OCI-LY3 (cell line): ENCODE measurements around the gene SLC22A15.

Experiments
- H2AFZ ChIP-seq: fragments of 200-600, 300-600 bp; shearing (Covaris generic); 2 replicates; pipeline ENCODE4 v1.6.0; 2014; ENCODE audit warnings: antibody characterized with exemption, low read depth, low read length
- H3K27ac ChIP-seq: fragments of 200-600, 300-600 bp; sonication (generic); 2 replicates; pipeline ENCODE4 v1.5.1; 2014; ENCODE audit warnings: mild to moderate bottlenecking, low read length, moderate library complexity, mixed read lengths
- H3K27me3 ChIP-seq: fragments of 200-600, 300-600 bp; sonication (generic); 2 replicates; pipeline ENCODE4 v1.6.1; 2014; ENCODE audit warnings: low read depth, low read length, mixed read lengths
- H3K36me3 ChIP-seq: fragments of 200-600, 300-600 bp; sonication (generic); replicated peaks from 2 replicates; pipeline ENCODE3; 2014; ENCODE audit warnings: low read depth, low read length, mixed read lengths
- H3K4me1 ChIP-seq: fragments of 300-600, 200-600 bp; sonication (generic); 2 replicates; pipeline ENCODE4 v1.6.1; 2014; ENCODE audit warnings: low read length, mixed read lengths
- H3K4me2 ChIP-seq: fragments of 200-600, 300-600 bp; sonication (generic); 2 replicates; pipeline ENCODE4 v1.6.1; 2014; ENCODE audit warnings: low read length, mixed read lengths
- H3K4me3 ChIP-seq: fragments of 300-600, 200-600 bp; sonication (generic); 2 replicates; pipeline ENCODE4 v1.5.1; 2014; ENCODE audit warnings: antibody characterized with exemption, mild to moderate bottlenecking, low read length, moderate library complexity
- H3K79me2 ChIP-seq: fragments of 300-600, 200-600 bp; shearing (Covaris generic); 2 replicates; pipeline ENCODE4 v1.6.1; 2014; ENCODE audit warnings: mild to moderate bottlenecking, low read length, mixed read lengths
- H3K9ac ChIP-seq: fragments of 300-600, 200-600 bp; shearing (Covaris generic); 2 replicates; pipeline ENCODE4 v1.6.0; 2014; ENCODE audit warnings: mild to moderate bottlenecking, low read length, moderate library complexity
- H3K9me3 ChIP-seq: fragments of 200-600, 300-600 bp; shearing (Covaris generic); 2 replicates; pipeline ENCODE4 v1.6.1; 2014; ENCODE audit warnings: low read length, mixed read lengths; ENCODE audit not compliant: insufficient read depth
- H4K20me1 ChIP-seq: fragments of 200-600, 300-600 bp; sonication (generic); 2 replicates; pipeline ENCODE4 v1.6.1; 2016; ENCODE audit warnings: low read length, mixed read lengths; ENCODE audit not compliant: insufficient read depth
- EZH2phosphoT487 ChIP-seq: fragments of 200-600 bp; shearing (Covaris generic); IDR thresholded peaks from 2 replicates; pipeline ENCODE4 v1.6.1; 2018; ENCODE audit warnings: antibody characterized with exemption, mixed run types, low read depth
- TF ChIP-seq, protein P1 (sequence below): fragments of 200-600, 300-600 bp; sonication (generic); IDR thresholded peaks from 2 replicates; pipeline ENCODE4 v1.5.1; 2014; ENCODE audit warnings: antibody characterized with exemption, low read length, low read depth

Gene SLC22A15

DNA sequence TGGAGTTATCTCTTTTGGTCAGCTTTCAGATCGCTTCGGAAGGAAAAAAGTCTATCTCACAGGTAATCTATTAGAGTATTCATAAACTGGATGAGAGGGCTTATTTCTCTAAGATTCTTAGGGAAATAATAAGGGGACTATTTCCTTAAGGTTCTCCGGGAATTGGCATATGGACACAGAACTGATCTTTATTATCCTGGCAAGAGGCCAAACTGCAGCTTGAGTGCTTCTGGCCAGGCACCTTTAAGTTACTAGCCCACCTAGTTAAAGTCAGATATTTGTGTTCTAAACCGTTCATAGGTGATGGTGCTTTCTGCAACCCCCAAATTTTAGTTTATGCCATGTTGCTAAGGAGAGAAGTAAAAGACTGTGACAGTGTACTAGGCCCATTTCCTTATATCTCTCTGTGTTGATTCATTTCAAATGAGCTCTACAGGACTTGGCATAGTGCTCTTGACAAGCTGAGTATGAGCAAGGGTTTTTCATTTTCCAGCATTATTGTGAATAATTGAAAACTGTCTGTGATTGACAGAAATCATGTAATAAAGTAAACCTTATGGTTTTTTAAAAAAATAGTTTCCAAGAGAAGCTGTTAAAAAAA is 43.4 kb downstream of the SLC22A15 start:
- peaks cover 4% of the 10 kb centered on the region for H3K4me1 ChIP-seq
- H2AFZ ChIP-seq, result no peak overlapping the region
- H3K27me3 ChIP-seq, result no peaks in the 10 kb centered on the region
- no peaks in the 10 kb centered on the region for H4K20me1 ChIP-seq
- TF ChIP-seq EZH2phosphoT487, result no peak
- TF ChIP-seq, protein P1, sequence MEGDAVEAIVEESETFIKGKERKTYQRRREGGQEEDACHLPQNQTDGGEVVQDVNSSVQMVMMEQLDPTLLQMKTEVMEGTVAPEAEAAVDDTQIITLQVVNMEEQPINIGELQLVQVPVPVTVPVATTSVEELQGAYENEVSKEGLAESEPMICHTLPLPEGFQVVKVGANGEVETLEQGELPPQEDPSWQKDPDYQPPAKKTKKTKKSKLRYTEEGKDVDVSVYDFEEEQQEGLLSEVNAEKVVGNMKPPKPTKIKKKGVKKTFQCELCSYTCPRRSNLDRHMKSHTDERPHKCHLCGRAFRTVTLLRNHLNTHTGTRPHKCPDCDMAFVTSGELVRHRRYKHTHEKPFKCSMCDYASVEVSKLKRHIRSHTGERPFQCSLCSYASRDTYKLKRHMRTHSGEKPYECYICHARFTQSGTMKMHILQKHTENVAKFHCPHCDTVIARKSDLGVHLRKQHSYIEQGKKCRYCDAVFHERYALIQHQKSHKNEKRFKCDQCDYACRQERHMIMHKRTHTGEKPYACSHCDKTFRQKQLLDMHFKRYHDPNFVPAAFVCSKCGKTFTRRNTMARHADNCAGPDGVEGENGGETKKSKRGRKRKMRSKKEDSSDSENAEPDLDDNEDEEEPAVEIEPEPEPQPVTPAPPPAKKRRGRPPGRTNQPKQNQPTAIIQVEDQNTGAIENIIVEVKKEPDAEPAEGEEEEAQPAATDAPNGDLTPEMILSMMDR, result no peak
- no peaks in the 10 kb centered on the region for H3K36me3 ChIP-seq
- H3K79me2 ChIP-seq, result no peaks in the 10 kb centered on the region
- H3K4me2 ChIP-seq, result no peak overlapping the region
- no peaks in the 10 kb centered on the region for H3K9me3 ChIP-seq
- no peak overlapping the region for H3K9ac ChIP-seq
- no peak overlapping the region for H3K27ac ChIP-seq
- H3K4me3 ChIP-seq, result no peak overlapping the region

DNA sequence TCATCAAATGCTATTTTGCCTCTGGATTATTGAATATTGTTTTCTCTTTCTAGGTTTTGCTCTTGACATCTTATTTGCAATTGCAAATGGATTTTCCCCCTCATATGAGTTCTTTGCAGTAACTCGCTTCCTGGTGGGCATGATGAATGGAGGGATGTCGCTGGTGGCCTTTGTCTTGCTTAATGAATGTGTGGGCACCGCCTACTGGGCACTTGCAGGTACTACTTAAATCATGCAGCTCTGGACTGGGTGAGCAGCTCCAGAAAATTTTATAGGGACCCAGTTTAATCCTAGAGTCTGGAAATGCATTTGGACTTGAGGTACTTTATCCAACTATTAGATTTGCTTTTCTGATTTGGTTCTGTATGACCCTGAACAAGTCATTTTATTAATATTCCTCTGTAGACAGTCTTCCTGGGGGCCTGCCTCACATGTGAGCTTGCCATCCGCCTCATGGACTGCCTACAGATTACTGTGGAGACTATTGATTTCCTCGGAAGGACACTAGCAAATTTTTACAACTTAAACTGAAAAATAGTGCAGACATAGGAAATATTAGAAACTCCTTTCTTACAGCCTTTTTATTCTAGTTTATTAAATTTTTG is 44.5 kb downstream of the SLC22A15 start:
- H3K79me2 ChIP-seq, result no peaks in the 10 kb centered on the region
- no peak overlapping the region for H2AFZ ChIP-seq
- no peak for TF ChIP-seq EZH2phosphoT487
- TF ChIP-seq, protein P1, result peak; percentile 64
- no peaks in the 10 kb centered on the region for H3K9me3 ChIP-seq
- no peaks in the 10 kb centered on the region for H3K27me3 ChIP-seq
- no peaks in the 10 kb centered on the region for H4K20me1 ChIP-seq
- H3K4me2 ChIP-seq, result no peak overlapping the region
- H3K36me3 ChIP-seq, result no peaks in the 10 kb centered on the region
- H3K4me3 ChIP-seq, result no peak overlapping the region
- H3K27ac ChIP-seq, result no peak overlapping the region
- H3K4me1 ChIP-seq, result peaks cover 4% of the 10 kb centered on the region
- H3K9ac ChIP-seq, result no peak overlapping the region

DNA sequence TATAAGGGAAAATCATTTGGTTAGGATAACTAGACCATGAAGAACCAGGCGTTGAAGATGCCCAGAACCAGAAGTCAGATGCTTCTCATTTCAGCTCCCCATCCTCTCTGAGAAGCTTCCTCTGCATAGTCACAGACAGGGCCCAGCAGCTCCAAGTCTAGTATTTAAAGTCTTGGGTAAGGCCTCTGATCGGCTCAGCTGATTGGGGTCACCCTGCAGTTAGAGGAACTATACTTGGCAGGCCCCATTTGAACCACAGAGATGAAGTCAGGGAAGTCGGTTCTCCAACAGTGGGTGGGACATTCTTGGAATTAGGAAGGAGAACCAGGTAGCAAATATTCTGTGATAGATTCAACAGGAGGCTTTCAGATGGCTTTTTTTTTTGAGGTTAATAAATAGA is 48.3 kb downstream of the SLC22A15 start:
- Histone ChIP-seq H3K27ac (no peak overlapping the region), H3K79me2 (no peaks in the 10 kb centered on the region), H3K9me3 (no peaks in the 10 kb centered on the region), H3K4me1 (peaks cover 4% of the 10 kb centered on the region), H3K36me3 (no peaks in the 10 kb centered on the region), H3K9ac (no peak overlapping the region), H4K20me1 (no peaks in the 10 kb centered on the region), H3K27me3 (no peaks in the 10 kb centered on the region), H3K4me2 (no peak overlapping the region), H3K4me3 (no peak overlapping the region), H2AFZ (no peak overlapping the region)
- TF ChIP-seq, protein P1, result no peak
- no peak for TF ChIP-seq EZH2phosphoT487

DNA sequence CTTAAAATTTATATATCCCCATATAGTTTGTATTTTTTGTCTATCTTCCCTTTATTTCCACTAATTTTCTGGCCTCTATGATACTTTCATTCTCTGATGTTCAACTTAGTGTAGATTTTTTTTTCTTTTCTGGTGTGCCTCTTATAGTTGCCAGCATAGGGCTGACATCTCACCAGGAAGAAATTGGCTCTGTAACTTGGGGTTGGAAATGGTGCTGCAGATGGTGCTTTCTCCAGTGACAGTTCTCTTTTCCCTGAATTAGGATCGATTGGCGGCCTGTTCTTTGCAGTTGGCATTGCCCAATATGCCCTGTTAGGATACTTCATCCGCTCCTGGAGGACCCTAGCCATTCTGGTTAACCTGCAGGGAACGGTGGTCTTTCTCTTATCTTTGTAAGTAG is 50.3 kb downstream of the SLC22A15 start:
- Histone ChIP-seq H2AFZ (no peak overlapping the region), H3K79me2 (no peaks in the 10 kb centered on the region), H3K36me3 (no peaks in the 10 kb centered on the region), H3K4me1 (peaks cover 4% of the 10 kb centered on the region), H4K20me1 (no peaks in the 10 kb centered on the region), H3K4me2 (no peak overlapping the region), H3K9me3 (no peaks in the 10 kb centered on the region), H3K9ac (no peak overlapping the region), H3K27ac (no peak overlapping the region), H3K4me3 (no peak overlapping the region), H3K27me3 (no peaks in the 10 kb centered on the region)
- no peak for TF ChIP-seq EZH2phosphoT487
